Subcutaneous abdominal adipose tissue (tissue), 5 donors: ENCODE measurements around the gene ZNF655.
"Not testable (repeated sequence)": the region's sequence is repeated elsewhere in the genome, so short reads cannot be mapped to it uniquely, and the experiment has no call there.

Source experiments
- H3K27ac ChIP-seq: one replicate; pipeline ENCODE4 v1.7.0; 2013; ENCODE audit warnings: low read depth, mild to moderate bottlenecking, inconsistent platforms, low read length, moderate library complexity
- H3K27me3 ChIP-seq, 5 donors: one replicate each; pipeline ENCODE4 v1.7.0; 2013; ENCODE audit warnings: low read length in 5 of 5, inconsistent platforms in 1 of 5; ENCODE audit not compliant: control insufficient read depth in 5 of 5, insufficient read depth in 4 of 5
- H3K36me3 ChIP-seq, 5 donors: one replicate each; pipeline ENCODE4 v1.7.0; 2013; ENCODE audit warnings: low read length in 5 of 5; ENCODE audit not compliant: control insufficient read depth in 5 of 5, insufficient read depth in 5 of 5
- H3K4me1 ChIP-seq, 5 donors: one replicate each; pipeline ENCODE4 v1.7.0; 2013; ENCODE audit warnings: low read length in 5 of 5, mild to moderate bottlenecking in 3 of 5, moderate library complexity in 1 of 5; ENCODE audit not compliant: control insufficient read depth in 5 of 5, insufficient read depth in 5 of 5
- H3K4me3 ChIP-seq, 5 donors: one replicate each; pipeline ENCODE4 v1.7.0; 2013; ENCODE audit warnings: low read length in 5 of 5, low read depth in 1 of 5
- H3K9ac ChIP-seq, 5 donors: one replicate each; pipeline ENCODE4 v1.7.0; 2013; ENCODE audit warnings: low read length in 5 of 5, mild to moderate bottlenecking in 4 of 5, moderate library complexity in 3 of 5
- H3K9me3 ChIP-seq, 5 donors: one replicate each; pipeline ENCODE4 v1.7.0; 2013; ENCODE audit warnings: low read length in 5 of 5; ENCODE audit not compliant: control insufficient read depth in 5 of 5
- donor health status: healthy.
- donor health status: healthy.
- donor health status: healthy.
- donor health status: healthy.
- donor health status: healthy.

ZNF655 gene

DNA sequence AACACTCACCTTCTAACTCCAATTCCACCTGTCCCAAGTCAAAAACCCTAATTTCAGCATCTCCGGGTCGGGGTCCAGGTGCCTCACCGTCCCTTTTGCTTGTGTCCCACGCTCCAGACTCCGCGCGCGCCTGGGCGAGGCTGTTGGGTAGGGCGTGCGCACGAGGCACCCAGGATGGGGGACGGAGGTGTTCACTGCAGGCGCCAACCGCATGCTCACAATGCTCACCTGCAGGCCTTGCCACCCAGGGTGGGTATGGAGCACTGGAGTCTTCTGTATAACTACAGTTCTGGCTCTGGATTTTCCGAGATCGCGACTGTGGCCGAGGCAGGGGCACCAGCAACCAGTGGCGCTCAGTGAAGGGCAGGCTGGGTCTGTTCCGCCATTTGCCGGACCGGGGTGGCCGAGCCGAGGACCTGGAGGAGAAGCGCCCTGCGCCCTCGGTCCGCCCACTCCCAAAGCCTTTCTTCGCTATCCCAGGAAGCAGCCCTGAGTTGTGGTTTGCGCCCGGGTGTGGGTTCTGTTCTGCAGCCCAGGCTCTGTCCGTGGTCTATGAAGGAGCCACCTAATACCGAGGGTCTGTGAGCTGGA, 15.3 kb upstream of the ZNF655 start:
- H3K4me1 ChIP-seq = no peaks in the 10 kb centered on the region
- no peak overlapping the region for H3K4me3 ChIP-seq
- peaks cover 7 to 14% (median 12%) of the 10 kb centered on the region in 5 donors for H3K36me3 ChIP-seq
- H3K27me3 ChIP-seq = no peaks in the 10 kb centered on the region
- peaks cover 7 to 39% (median 30%) of the 10 kb centered on the region in 5 donors for H3K9me3 ChIP-seq
- H3K9ac ChIP-seq = no peak overlapping the region
- H3K27ac ChIP-seq = no peak overlapping the region

GRCh38 chr7:99543916-99544315, 14.5 kb upstream of the ZNF655 start:
- H3K27me3 ChIP-seq = no peaks in the 10 kb centered on the region
- H3K36me3 ChIP-seq = peaks cover 8 to 18% (median 15%) of the 10 kb centered on the region in 5 donors
- no peak overlapping the region for H3K27ac ChIP-seq
- no peaks in the 10 kb centered on the region for H3K4me1 ChIP-seq
- no peak overlapping the region for H3K4me3 ChIP-seq
- peaks cover 7 to 36% (median 27%) of the 10 kb centered on the region in 5 donors for H3K9me3 ChIP-seq
- no peak overlapping the region for H3K9ac ChIP-seq

DNA sequence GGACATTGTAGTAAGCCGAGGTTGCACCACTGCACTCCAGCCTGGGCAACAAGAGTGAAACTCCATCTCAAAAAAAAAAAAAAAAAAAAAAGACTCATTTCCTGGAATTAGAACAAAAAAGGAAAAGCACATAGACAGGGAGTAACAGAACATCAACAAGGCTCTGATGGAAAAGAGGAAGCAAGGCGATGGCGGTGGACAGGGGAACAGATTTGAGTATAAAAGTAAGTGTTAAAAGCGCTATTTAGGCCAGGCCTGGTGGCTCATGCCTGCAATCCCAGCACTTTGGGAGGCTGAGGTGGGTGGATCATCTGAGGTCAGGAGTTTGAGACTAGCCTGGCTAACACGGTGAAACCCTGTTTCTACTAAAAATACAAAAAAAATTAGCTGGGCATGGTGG, 13.1 kb upstream of the ZNF655 start:
- not testable (repeated sequence) for H3K4me3 ChIP-seq, H3K27me3 ChIP-seq, H3K9ac ChIP-seq, H3K4me1 ChIP-seq, H3K27ac ChIP-seq
- Histone ChIP-seq H3K9me3 (peaks cover 5 to 25% (median 22%) of the 10 kb centered on the region in 5 donors), H3K36me3 (peaks cover 8 to 18% (median 15%) of the 10 kb centered on the region in 5 donors)

- Histone ChIP-seq H3K36me3 (peaks cover 10 to 21% (median 16%) of the 10 kb centered on the region in 5 donors), H3K4me1 (peaks cover 0 to 22% (median 16%) of the 10 kb centered on the region in 5 donors)
- H3K9ac ChIP-seq, H3K27me3 ChIP-seq, H3K4me3 ChIP-seq, H3K27ac ChIP-seq, H3K9me3 ChIP-seq: not testable (repeated sequence)
Measured at GRCh38 chr7:99549545-99549944, 8.9 kb upstream of the ZNF655 start.

DNA sequence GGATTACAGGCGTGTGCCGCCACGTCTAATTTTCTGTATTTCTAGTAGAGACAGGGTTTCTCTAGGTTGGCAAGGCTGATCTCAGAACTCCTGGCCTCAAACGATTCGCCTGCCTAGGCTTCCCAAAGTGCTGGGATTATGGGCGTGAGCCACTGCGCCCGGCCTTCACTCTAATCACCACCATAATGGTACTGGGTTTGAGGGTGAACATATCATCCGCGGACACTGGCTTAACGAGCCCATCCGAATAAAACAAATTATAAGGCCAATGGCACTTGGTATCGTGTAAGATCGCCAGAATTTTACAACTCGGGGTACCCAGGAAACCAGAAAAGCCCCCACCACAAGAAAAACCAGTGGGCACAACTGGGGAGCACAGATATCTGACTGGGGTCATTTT, 7.1 kb upstream of the ZNF655 start:
- Histone ChIP-seq H3K4me3 (peak overlapping the region; percentile 86 to 100 (median 93)), H3K9ac (peak overlapping the region; percentile 84 to 99 (median 94)), H3K27ac (peak overlapping the region; percentile 81), H3K9me3 (peaks cover 0 to 8% (median 2%) of the 10 kb centered on the region in 5 donors), H3K4me1 (peaks cover 0 to 22% (median 16%) of the 10 kb centered on the region in 5 donors), H3K27me3 (no peaks in the 10 kb centered on the region), H3K36me3 (peaks cover 10 to 29% (median 16%) of the 10 kb centered on the region in 5 donors)

- peak within 1 kb of the TSS; percentile 86 to 100 (median 93) for H3K4me3 ChIP-seq
Measured at GRCh38 chr7:99551767-99552463, 6.5 kb upstream of the ZNF655 start, which contains the start of gene FAM200A. TSS of gene FAM200A (minus strand) at chr7:99552114. CDS start at chr7:99548407, 3,707 bp downstream.

DNA sequence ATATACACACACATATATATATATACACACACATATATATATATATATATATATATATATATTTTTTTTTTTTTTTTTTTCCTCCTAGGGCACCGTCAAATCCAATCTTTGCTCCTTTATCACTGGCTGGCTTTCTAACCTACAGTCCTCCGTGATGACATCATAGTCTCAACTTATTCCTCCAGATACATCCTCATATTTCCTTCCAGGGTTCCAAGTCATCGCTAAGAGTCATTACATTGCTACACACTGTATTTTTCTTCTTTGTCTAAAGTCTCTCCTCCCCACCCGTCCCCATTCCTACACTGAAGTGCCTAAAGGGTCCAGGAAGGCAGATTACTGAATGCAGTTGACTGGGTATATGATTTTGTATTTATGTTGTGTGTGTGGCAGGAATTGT, 5.4 kb upstream of the ZNF655 start:
- no peak overlapping the region for H3K4me3 ChIP-seq
- no peak overlapping the region for H3K9ac ChIP-seq
- H3K27me3 ChIP-seq = no peaks in the 10 kb centered on the region
- H3K27ac ChIP-seq = no peak overlapping the region
- H3K36me3 ChIP-seq = peaks cover 4 to 18% (median 8%) of the 10 kb centered on the region in 5 donors
- peaks cover 0 to 4% (median 0%) of the 10 kb centered on the region in 5 donors for H3K9me3 ChIP-seq
- peaks cover 2 to 34% (median 25%) of the 10 kb centered on the region in 5 donors for H3K4me1 ChIP-seq

More at GRCh38 chr7:99551767-99552463, 6.5 kb upstream of the ZNF655 start, which contains the start of gene FAM200A:
- Histone ChIP-seq H3K27ac (peak within 1 kb of the TSS; percentile 81), H3K36me3 (peaks cover 10 to 23% (median 16%) of the 10 kb centered on the region in 5 donors), H3K9ac (peak within 1 kb of the TSS; percentile 84 to 99 (median 94)), H3K4me1 (peaks cover 0 to 23% (median 17%) of the 10 kb centered on the region in 5 donors), H3K27me3 (no peaks in the 10 kb centered on the region), H3K9me3 (peaks cover 0 to 8% (median 2%) of the 10 kb centered on the region in 5 donors)

DNA sequence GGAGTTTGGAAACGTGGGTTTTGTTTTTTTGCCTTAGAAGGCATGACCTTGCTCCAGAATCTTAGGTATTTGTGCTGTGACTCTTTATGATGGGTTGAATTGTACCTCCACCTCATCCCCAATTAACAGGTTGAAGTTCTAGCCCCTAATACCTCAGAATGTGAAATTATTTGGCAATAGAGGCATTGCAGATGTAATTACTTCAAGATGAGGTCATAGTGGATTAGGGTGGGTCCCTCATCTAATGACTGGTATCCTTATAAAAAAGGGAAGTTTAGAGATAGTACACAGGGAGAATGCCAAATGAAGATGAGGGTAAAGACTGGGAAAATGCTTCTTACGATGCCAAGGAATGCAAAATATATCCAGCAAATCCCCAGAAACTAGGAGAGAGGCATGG, 3.5 kb upstream of the ZNF655 start:
- no peak overlapping the region for H3K9ac ChIP-seq
- no peaks in the 10 kb centered on the region for H3K27me3 ChIP-seq
- H3K4me1 ChIP-seq = peaks cover 2 to 47% (median 35%) of the 10 kb centered on the region in 5 donors
- no peaks in the 10 kb centered on the region for H3K9me3 ChIP-seq
- peaks cover 0 to 14% (median 5%) of the 10 kb centered on the region in 5 donors for H3K36me3 ChIP-seq
- no peak overlapping the region for H3K27ac ChIP-seq
- no peak overlapping the region for H3K4me3 ChIP-seq

- peak overlapping the region; percentile 97 for H3K27ac ChIP-seq
- no peaks in the 10 kb centered on the region for H3K27me3 ChIP-seq
- H3K9me3 ChIP-seq = no peaks in the 10 kb centered on the region
- peak overlapping the region; percentile 88 to 95 (median 90) for H3K4me3 ChIP-seq
- H3K36me3 ChIP-seq = peaks cover 12 to 33% (median 21%) of the 10 kb centered on the region in 5 donors
- H3K4me1 ChIP-seq = peaks cover 2 to 42% (median 32%) of the 10 kb centered on the region in 5 donors
- peak overlapping the region; percentile 94 to 100 (median 99) for H3K9ac ChIP-seq
Measured at GRCh38 chr7:99557196-99557607, 1.2 kb upstream of the ZNF655 start.

- H3K27ac ChIP-seq = peak overlapping the region; percentile 97
- H3K4me3 ChIP-seq = peak overlapping the region; percentile 88 to 95 (median 90)
- peaks cover 17 to 40% (median 29%) of the 10 kb centered on the region in 5 donors for H3K36me3 ChIP-seq
- H3K9ac ChIP-seq = peak overlapping the region; percentile 94 to 100 (median 99)
- peaks cover 2 to 36% (median 27%) of the 10 kb centered on the region in 5 donors for H3K4me1 ChIP-seq
- no peaks in the 10 kb centered on the region for H3K9me3 ChIP-seq
- no peaks in the 10 kb centered on the region for H3K27me3 ChIP-seq
Measured at GRCh38 chr7:99557940-99558305, 519 bp upstream of the ZNF655 start.
